Mononuclear cell (primary cell): ENCODE data around the gene COMP. TPM values are rescaled to one million over a fixed set of nuclear protein-coding genes. Genes with fewer than 3 reads are reported as not detected.
"Not testable (repeated sequence)": the region's sequence is repeated elsewhere in the genome, so short reads cannot be mapped to it uniquely, and the experiment has no call there.

Experiments
- H3K27me3 ChIP-seq: 2 replicates; pipeline ENCODE4 v1.6.0; 2011; ENCODE audit warnings: low read length, control low read depth; ENCODE audit not compliant: insufficient read depth
- H3K4me1 ChIP-seq: 2 replicates; pipeline ENCODE4 v1.5.1; 2011; ENCODE audit warnings: mild to moderate bottlenecking, low read length, control low read depth; ENCODE audit not compliant: insufficient read depth
- H3K4me3 ChIP-seq: 2 replicates; pipeline ENCODE4 v1.5.1; 2011; ENCODE audit warnings: mild to moderate bottlenecking, low read length, moderate library complexity
- H3K9me3 ChIP-seq: 2 replicates; pipeline ENCODE4 v1.5.1; 2011; ENCODE audit warnings: low read depth, mild to moderate bottlenecking, control low read depth, low read length
- total RNA-seq: library from RNA; depleted of rRNA; stranded (reverse); fragments of >200 nt; gene quantifications from one replicate; pipeline ENCODE4 v1.2.3, GENCODE V29; 2012

Gene COMP
- total RNA-seq: not detected

DNA sequence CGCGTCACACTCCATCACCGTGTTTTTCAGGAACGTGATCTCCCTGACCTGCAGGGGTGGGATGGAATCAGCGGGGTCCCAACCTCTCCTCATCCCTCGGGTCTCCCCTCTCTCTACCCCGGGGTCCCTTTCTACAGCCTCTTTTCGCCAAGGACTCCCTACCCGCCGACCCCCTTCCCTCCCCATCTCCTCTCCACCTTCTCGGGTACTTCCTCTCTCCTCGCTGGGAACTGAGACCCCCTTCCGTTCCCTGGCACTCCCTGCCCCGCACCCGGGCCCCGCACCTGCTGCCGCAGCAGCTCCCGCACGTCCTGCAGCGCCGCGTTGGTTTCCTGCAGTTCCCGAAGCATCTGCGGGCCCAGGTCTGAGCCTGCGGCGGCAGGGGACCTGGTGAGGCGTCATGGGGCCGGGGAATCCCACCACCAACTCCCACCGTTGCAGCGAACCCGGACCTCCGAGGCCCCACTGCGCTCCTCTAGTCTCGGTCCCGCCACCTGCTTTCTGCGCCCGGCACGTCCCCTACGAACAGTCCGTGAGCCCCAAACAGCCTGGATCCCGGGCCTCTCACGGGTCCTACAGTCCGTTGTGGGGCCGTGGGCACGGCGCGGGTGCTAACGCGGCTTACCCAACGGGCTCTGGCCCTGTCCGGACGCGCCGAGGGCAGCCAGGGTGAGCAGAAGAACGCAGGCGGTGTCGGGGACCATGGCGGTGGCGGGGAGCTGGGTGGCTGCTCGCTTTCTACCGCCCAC is at the start of gene COMP:
Gene COMP, minus strand, starts transcription at position 740 of the 749 bp plus-strand sequence. Its CDS starts 36 bp downstream, at position 704.
- peaks cover 77% of the 10 kb centered on the region for H3K27me3 ChIP-seq
- H3K9me3 ChIP-seq: no peaks in the 10 kb centered on the region
- H3K4me3 ChIP-seq: no peak within 1 kb of the TSS
- H3K4me1 ChIP-seq: peaks cover 36% of the 10 kb centered on the region

DNA sequence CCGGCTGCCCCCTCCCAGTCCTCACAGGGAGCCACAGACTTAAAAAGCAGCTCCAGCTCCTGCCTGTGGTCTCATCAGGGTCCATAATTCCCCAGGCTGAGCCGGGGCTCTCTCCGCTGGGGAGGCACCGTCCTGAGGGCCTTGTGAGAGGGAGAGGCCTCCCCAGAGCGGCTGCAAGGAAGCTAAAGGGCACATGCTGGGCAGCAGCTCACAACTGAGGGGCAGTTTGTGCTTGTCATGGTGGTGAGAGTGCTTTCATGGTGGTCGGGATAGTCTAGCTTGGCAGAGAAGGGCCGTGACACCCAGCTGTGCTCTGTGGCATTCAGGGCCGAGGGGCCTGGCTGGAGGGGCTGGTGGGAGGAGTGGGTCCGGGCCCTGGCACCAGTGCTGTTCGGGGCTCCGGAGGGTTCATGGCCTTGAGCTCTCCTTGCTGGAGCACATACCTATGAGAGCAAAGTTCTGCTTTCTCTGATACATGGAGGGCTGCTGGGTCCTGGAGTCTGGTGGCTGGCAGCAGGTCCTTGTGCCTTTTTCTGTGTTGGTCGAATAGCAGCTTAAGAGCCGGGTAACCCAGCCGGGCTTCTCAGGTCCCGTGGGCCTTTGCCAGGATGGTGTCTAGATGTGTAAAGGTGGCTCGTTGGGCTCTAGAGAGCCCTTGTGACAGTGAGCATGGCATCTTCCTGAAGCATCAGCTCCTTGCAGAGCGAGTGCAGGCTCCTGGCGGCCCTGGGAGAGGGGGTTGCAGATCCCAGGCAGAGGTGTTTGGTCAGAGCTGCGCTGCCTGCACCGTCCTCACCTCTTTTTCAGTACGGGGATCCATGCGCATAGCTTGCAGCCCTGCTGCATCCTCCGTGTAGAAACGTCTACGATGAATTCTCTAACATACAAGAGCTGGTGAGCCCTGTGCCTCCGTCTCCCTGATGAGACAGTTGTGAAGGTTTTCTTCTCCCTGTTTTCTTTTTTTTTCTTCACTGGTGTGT is 49.5 kb upstream of the COMP start:
- no peaks in the 10 kb centered on the region for H3K27me3 ChIP-seq
- H3K9me3 ChIP-seq: no peaks in the 10 kb centered on the region
- peaks cover 64% of the 10 kb centered on the region for H3K4me1 ChIP-seq
- H3K4me3 ChIP-seq: no peak overlapping the region

DNA sequence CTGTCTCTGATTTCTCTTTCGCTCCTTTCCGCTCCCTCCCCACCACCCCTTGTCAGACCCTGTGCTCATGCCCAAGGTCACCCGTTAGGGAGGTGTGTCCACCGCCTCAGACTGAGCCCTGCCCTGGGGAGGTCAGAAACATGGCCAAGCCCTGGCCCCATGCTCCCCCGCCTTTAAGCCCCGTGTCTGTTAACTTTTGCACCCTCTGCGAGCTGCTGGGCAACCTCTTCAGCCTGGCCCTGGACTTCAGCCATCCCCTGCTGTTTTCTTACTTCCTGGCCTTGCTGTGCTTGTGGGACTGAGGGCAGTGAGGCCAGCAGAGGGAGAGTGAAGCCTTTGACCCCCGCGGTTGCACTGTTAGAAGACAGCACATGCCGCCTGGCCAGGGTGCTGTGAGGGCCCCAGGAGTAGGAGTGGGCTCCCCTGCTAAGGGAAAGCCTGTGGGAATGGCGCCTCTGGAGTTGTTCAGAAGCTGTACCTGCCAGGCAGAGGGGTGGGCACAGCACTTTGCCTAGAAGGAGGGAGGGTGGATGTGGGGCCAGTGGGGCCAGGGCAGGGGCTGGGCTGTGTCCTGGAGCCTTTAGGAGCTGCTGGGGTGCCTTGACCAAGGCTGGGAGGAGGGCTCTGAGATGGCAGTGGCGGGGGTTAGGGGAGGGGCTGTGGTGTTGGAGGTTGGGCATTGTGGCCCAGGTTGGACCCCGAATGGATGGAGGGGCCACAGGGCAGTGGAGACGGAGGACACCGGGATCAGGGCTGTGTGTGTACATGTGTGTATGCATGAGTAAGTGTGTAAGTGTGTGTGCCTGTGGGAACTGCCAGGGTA is 48.6 kb upstream of the COMP start:
- Histone ChIP-seq H3K9me3 (no peaks in the 10 kb centered on the region), H3K4me1 (peaks cover 65% of the 10 kb centered on the region), H3K4me3 (no peak overlapping the region), H3K27me3 (no peaks in the 10 kb centered on the region)

DNA sequence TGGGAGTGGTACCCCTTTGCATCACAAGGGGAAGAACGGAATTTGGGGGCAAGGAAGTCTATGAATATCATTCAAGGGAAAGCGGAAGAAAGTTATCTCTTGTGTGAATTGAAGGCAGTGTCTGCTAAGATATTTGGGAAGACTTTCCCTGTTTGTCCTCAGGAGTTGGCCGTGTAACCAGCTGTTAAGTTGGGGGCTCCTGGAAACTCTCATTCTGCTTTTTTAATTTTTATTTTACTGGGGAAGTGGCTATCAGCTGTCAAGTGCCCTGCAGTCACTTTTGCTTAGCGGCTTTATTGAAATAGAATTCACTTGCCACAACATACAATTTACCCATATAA is 43.5 kb upstream of the COMP start:
- no peaks in the 10 kb centered on the region for H3K27me3 ChIP-seq
- H3K4me1 ChIP-seq: peaks cover 55% of the 10 kb centered on the region

DNA sequence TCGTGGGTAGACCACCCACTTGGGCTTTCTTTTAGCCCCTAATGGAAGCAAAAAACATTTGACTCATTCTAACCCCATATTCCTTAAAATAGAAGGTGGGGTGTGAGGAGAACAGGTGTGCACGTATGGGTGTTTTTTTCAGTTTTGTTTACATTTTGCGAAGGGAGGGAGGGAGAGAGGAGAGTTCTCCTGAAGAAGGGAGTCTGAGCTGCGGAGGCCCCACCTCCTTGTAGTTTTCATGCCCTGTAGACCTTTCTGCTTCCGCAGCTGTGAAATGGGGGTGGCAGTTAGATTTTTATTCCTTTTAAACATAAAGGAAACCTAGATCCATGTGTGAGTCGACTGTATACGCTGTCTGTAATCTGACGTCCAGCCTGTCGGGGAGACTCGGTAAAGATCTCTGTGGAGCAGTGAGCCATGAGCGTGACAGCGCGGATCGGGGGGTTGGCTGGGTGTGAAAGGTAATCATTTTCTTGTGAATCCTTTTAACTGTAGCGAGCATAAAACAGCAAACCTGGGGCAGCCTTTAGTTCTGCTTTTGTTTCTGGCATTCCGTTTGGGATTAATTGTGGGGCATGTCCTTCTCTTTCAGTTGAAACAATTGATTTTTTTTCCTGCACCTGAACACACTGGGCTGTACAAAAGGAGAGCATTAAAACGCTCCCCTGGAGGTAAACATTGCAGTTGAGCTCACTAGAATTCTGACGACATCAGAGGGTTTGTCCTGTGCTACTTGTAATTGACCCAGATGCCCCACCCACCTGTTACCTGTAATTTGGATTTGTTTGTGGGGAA is 42.9 kb upstream of the COMP start:
- peak overlapping the region; percentile 69 for H3K4me3 ChIP-seq
- H3K9me3 ChIP-seq: no peaks in the 10 kb centered on the region
- peaks cover 49% of the 10 kb centered on the region for H3K4me1 ChIP-seq
- no peaks in the 10 kb centered on the region for H3K27me3 ChIP-seq

More for the DNA sequence above, 43.5 kb upstream of the COMP start:
- Histone ChIP-seq H3K9me3 (no peaks in the 10 kb centered on the region), H3K4me3 (no peak overlapping the region)

DNA sequence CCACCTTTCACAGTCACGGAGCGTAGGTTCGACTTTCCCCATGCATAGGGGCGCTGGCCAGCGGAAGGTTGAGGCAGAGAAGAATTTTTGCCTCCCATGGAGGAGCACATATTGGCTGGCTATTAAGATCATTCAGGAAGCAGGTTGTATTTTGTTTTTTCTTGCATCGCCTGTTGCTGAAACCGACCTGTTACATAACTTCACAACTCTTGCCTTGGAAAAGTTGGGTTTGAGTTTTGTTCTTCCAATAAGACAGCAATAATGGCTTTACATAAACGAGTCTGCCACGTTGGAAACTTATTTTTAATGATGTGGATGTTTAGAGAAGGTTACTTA is 42.0 kb upstream of the COMP start:
- Histone ChIP-seq H3K4me1 (peaks cover 49% of the 10 kb centered on the region), H3K27me3 (peaks cover 3% of the 10 kb centered on the region), H3K9me3 (no peaks in the 10 kb centered on the region), H3K4me3 (peak overlapping the region; percentile 69)

DNA sequence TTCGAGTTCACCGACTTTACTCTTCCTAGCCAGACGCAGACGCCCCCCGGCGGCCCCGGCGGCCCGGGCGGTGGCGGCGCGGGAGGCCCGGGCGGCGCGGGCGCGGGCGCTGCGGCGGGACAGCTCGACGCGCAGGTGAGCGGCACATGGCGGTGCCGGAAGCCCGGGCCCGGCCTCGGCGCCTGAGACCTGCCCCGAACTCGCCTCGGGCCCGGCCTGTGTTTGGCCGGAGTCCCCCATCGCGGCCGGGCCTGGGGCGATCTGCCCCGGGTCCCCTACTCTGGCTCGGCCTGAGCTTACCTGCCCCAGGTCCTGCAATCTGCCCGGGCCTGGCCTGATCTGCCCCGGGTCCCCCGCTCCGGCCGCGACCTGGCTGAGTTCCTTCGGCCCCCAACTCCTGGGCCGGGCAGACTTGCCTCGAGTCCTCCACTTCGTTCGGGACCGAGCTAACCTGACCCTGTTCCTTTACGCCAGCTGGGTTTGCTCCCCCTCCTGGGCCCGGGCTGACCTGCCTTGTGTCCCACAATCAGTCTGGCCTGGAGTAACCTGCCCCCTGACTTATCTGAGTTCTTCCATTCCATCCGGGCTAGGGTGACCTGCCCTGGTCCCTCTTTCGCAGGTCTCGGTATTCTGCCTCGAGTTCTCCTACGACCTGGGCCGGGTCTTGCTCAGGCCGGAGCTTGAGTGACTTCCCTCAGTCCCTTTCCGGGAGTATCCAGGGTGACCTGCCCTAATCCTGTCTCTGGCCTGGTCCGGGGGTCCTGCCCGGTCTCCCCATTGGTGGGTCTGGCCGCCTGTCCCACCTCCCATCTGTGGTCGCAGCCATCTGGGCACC is 41.4 kb upstream of the COMP start:
- Histone ChIP-seq H3K4me1 (peaks cover 49% of the 10 kb centered on the region), H3K4me3 (peak overlapping the region; percentile 69), H3K9me3 (no peaks in the 10 kb centered on the region), H3K27me3 (peaks cover 6% of the 10 kb centered on the region)

DNA sequence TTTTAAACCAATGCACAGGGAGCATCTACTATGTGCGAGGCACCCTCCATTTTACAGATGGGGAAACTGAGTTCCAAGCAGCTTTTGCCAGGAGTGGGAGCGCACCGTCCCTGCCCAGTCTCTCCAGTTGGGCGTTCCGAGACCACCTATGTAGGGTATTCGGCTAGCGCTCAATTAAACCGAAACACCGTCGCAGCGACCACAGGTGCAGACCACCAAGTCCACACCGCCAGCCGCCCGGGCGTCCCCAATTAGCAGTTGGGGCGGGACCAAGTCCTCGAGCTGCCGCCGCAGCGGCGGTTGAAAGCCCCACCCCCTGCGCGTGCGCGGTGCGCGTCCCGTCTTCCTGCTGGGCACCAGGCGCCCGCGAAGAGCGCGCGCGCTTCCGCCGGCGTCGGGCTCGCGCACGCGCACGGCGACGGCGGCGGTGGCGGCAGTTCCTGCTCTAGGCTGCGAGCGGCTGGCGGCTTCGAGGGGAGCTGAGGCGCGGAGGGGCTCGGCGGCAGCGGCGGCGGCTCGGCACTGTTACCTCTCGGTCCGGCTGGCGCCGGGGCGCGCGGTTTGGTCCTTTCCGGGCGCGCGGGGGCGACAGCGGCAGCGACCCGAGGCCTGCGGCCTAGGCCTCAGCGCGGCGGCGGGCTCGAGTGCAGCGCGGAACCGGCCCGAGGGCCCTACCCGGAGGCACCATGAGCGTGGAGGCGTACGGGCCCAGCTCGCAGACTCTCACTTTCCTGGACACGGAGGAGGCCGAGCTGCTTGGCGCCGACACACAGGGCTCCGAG is 40.6 kb upstream of the COMP start, which contains the start of gene UPF1:
Gene UPF1, plus strand, starts transcription at position 436 of the 782 bp plus-strand sequence. Its CDS starts 251 bp downstream, at position 687.
- no peaks in the 10 kb centered on the region for H3K9me3 ChIP-seq
- H3K4me1 ChIP-seq: peaks cover 43% of the 10 kb centered on the region
- H3K4me3 ChIP-seq: peak within 1 kb of the TSS; percentile 69
- peaks cover 8% of the 10 kb centered on the region for H3K27me3 ChIP-seq

DNA sequence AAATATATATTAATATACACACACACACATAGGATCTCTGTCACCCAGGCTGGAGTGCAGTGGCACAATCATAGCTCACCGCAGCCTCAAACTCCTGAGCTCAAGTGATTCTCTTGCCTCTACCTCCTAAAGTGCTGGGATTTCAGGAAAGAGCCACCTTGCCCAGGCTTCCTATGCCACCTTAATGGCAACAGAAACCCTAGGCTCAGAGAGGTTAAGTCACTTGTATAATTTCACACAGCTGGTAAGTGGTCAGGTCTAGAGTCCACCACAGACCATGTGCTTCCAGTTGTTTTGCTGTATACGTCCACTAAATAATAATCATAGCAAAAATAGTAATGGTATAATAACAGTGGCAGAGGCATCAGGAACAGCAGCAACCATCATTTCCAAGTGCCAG is 39.4 kb upstream of the COMP start:
- Histone ChIP-seq H3K4me3 (no peak overlapping the region), H3K9me3 (no peaks in the 10 kb centered on the region), H3K27me3 (peaks cover 8% of the 10 kb centered on the region), H3K4me1 (peaks cover 35% of the 10 kb centered on the region)

DNA sequence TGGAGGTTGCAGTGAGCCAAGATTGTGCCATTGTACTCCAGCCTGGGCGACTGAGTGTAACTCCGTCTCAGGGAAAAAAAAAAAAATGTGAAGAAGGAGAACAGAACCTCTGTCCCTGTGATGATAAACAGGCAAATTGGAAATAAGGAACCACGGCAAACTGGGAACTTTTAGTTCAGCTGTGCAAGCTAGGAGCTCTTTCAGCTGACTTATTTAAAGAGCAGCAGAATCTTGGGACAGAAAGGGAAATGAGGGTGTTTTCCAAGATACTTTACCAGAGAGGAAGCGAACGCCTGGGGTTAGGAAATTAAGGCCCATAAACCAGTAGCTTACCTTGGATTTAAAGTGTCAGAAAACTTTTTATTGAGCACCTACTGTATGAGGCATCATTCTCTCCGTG is 37.7 kb upstream of the COMP start:
- H3K4me3 ChIP-seq: no peak overlapping the region
- peaks cover 8% of the 10 kb centered on the region for H3K27me3 ChIP-seq
- no peaks in the 10 kb centered on the region for H3K9me3 ChIP-seq
- peaks cover 18% of the 10 kb centered on the region for H3K4me1 ChIP-seq

DNA sequence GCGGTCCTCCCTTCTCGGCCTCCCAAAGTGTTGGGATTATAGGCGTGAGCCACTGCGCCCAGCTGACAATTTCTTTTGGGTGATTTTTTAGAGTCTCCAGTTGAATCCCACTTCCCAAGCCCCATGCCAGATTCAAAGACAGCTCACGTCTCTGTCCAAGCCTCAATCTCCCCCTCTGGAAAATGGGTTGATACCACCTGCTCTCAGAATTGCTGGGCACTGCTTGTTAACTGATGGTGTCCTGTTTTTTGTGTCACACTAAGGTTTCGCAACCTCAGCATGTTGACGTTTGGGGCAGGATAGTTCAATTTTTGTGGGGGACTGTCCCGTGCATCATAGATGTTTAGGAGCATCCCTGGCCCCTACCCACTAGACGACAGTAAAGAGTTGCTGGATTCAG is 26.5 kb upstream of the COMP start:
- H3K9me3 ChIP-seq: no peaks in the 10 kb centered on the region
- no peak overlapping the region for H3K4me3 ChIP-seq
- no peaks in the 10 kb centered on the region for H3K4me1 ChIP-seq
- no peaks in the 10 kb centered on the region for H3K27me3 ChIP-seq

DNA sequence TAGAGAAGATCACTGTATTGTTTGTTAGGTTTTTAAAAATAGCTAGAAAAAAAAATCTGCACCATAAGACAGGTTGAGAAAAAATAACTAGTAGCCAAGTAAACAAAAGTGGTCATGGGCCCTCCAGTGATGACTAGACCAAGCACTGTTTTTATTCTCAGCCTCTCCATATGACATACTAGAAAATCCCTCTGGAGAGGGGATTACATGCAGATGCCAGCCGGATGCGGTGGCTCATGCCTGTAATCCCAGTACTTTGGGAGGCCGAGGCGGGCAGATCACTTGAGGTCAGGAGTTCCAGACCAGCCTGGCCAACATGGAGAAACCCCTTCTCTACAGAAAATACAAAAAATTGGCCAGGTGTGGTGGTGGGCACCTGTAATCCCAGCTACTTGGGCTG is 25.5 kb upstream of the COMP start:
- H3K4me1 ChIP-seq, H3K9me3 ChIP-seq, H3K27me3 ChIP-seq, H3K4me3 ChIP-seq: not testable (repeated sequence)

DNA sequence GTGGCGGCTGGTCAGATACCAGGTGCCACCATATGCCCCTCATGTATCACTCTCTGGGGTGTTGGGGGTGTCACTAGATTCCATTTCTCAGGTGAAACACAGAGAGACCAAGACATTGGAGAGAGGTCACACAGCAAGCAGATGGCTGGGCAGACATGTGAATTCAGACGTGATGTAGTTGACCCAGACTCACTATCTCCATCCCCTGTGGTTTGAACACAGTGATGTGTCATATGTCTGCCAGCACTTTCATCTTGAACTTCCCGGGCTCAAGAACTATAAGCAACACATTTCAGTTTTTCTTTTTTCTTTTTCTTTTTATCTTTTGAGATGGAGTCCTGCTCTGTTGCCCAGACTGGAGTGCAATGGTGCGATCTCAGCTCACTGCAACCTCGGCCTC is 24.6 kb upstream of the COMP start:
- Histone ChIP-seq H3K4me1 (no peaks in the 10 kb centered on the region), H3K27me3 (no peaks in the 10 kb centered on the region), H3K4me3 (no peak overlapping the region), H3K9me3 (no peaks in the 10 kb centered on the region)
